CD14-positive monocyte (primary cell): ENCODE measurements around the gene BFSP1. TPM values are rescaled to one million over a fixed set of nuclear protein-coding genes. Genes with fewer than 3 reads are reported as not detected.

Source experiments
- DNase-seq, 3 donors: peaks; one replicate each; pipeline ENCODE4 v3.0.0-alpha.2; 2011 to 2022
- H2AFZ ChIP-seq: 2 replicates; pipeline ENCODE4 v1.6.0; 2012; ENCODE audit warnings: mild to moderate bottlenecking, low read depth, low read length, inconsistent platforms; ENCODE audit not compliant: insufficient read depth, poor library complexity, severe bottlenecking
- H3K27ac ChIP-seq, 2 donors: 1 replicate in 1 of 2; 2 replicates in 1 of 2; pipeline ENCODE4 v1.5.1; 2012 to 2013; ENCODE audit warnings: low read length in 2 of 2, control low read depth in 1 of 2, inconsistent platforms in 1 of 2, low read depth in 1 of 2, mild to moderate bottlenecking in 1 of 2
- H3K27me3 ChIP-seq, 2 donors: one replicate each; pipeline versions ENCODE4 v1.6.0 to v1.6.1; 2011 to 2013; ENCODE audit warnings: low read length in 2 of 2; ENCODE audit not compliant: control insufficient read depth in 2 of 2, insufficient read depth in 2 of 2
- H3K36me3 ChIP-seq, 2 donors: replicated peaks in 1 of 2; 1 replicate in 1 of 2; 2 replicates in 1 of 2; pipeline versions ENCODE4 v1.5.1 to v1.6.1; 2012 to 2013; ENCODE audit warnings: low read length in 2 of 2, control low read depth in 1 of 2, inconsistent platforms in 1 of 2, mild to moderate bottlenecking in 1 of 2; ENCODE audit not compliant: insufficient read depth in 2 of 2, control insufficient read depth in 1 of 2
- H3K4me1 ChIP-seq, 2 donors: 1 replicate in 1 of 2; 2 replicates in 1 of 2; pipeline versions ENCODE4 v1.5.1 to v1.6.1; 2012 to 2013; ENCODE audit warnings: low read length in 2 of 2, control low read depth in 1 of 2, inconsistent platforms in 1 of 2, mild to moderate bottlenecking in 1 of 2, moderate library complexity in 1 of 2; ENCODE audit not compliant: insufficient read depth in 2 of 2, control insufficient read depth in 1 of 2
- H3K4me2 ChIP-seq: replicated peaks from 2 replicates; pipeline ENCODE3; 2012; ENCODE audit warnings: low read length, moderate library complexity, mild to moderate bottlenecking; ENCODE audit not compliant: poor library complexity, severe bottlenecking; ENCODE audit errors: extremely low read depth
- H3K4me3 ChIP-seq, 3 experiments: fragments of 200-600 bp in 1 of 3; sonication (generic) in 1 of 3; replicated peaks in 1 of 3; 1 replicate in 2 of 3; 2 replicates in 1 of 3; pipeline ENCODE4 v1.5.1; 2011 to 2013; ENCODE audit warnings: low read length in 3 of 3, mild to moderate bottlenecking in 3 of 3, control low read depth in 2 of 3, low read depth in 2 of 3, inconsistent platforms in 1 of 3, moderate library complexity in 1 of 3
- H3K79me2 ChIP-seq: 2 replicates; pipeline ENCODE4 v1.6.0; 2012; ENCODE audit warnings: mild to moderate bottlenecking, control low read depth, inconsistent platforms, low read length, moderate library complexity; ENCODE audit not compliant: insufficient read depth
- H3K9ac ChIP-seq: 2 replicates; pipeline ENCODE4 v1.6.0; 2017; ENCODE audit warnings: low read length, mild to moderate bottlenecking; ENCODE audit not compliant: insufficient read depth, poor library complexity, severe bottlenecking
- H3K9me3 ChIP-seq, 2 donors: replicated peaks in 1 of 2; 1 replicate in 1 of 2; 2 replicates in 1 of 2; pipeline versions ENCODE4 v1.5.1 to v1.6.1; 2012 to 2013; ENCODE audit warnings: low read length in 2 of 2, control low read depth in 1 of 2; ENCODE audit not compliant: control insufficient read depth in 1 of 2, insufficient read depth in 1 of 2
- H4K20me1 ChIP-seq: 2 replicates; pipeline ENCODE4 v1.6.0; 2012; ENCODE audit warnings: mild to moderate bottlenecking, low read length, control low read depth, moderate library complexity; ENCODE audit not compliant: insufficient read depth
- H3K27ac Mint-ChIP-seq, 7 donors: one replicate each; pipeline ENCODE4 v1.8.0; 2020; ENCODE audit warnings: mild to moderate bottlenecking in 7 of 7, mixed read lengths in 7 of 7, moderate library complexity in 6 of 7, inconsistent platforms in 2 of 7
- H3K27me3 Mint-ChIP-seq, 3 donors: one replicate each; pipeline ENCODE4 v1.8.0; 2021 to 2022; ENCODE audit warnings: low read depth in 3 of 3, mild to moderate bottlenecking in 3 of 3, mixed read lengths in 3 of 3, moderate library complexity in 3 of 3, inconsistent platforms in 1 of 3
- H3K36me3 Mint-ChIP-seq, 2 donors: one replicate each; pipeline ENCODE4 v1.8.0; 2020; ENCODE audit warnings: mixed read lengths in 2 of 2, inconsistent platforms in 1 of 2, mild to moderate bottlenecking in 1 of 2
- H3K4me1 Mint-ChIP-seq: one replicate; pipeline ENCODE4 v1.8.0; 2020; ENCODE audit warnings: mild to moderate bottlenecking, mixed read lengths
- H3K4me3 Mint-ChIP-seq, 2 donors: one replicate each; pipeline ENCODE4 v1.8.0; 2020; ENCODE audit warnings: mild to moderate bottlenecking in 2 of 2, mixed read lengths in 2 of 2, moderate library complexity in 1 of 2
- H3K9me3 Mint-ChIP-seq, 7 donors: one replicate each; pipeline ENCODE4 v1.8.0; 2020 to 2022; ENCODE audit warnings: mixed read lengths in 7 of 7, mild to moderate bottlenecking in 6 of 7, moderate library complexity in 6 of 7, inconsistent platforms in 2 of 7
- WGBS: methylation state at CpG from one replicate; pipeline ENCODE4 v1.1.5; 2013; ENCODE audit warnings: missing lambda C conversion rate; ENCODE audit not compliant: insufficient coverage; 5-methylcytosine and 5-hydroxymethylcytosine counted together
- intact Hi-C, 2 donors: fragments of 100-400 bp; cut with micrococcal nuclease; formaldehyde crosslinking; loops; one replicate each; pipeline versions ENCODE4 v1.15.0 to v1.15.1; 2023
- polyA plus RNA-seq, 3 donors: library from polyadenylated mRNA; depleted of rRNA in 1 of 3; unstranded in 2 of 3; stranded (reverse) in 1 of 3; fragments of 300-500 nt in 2 of 3; fragments of >200 nt in 1 of 3; fragmentation: Illumina TruSeq in 2 of 3; gene quantifications; 1 replicate in 2 of 3; 2 replicates in 1 of 3; pipeline ENCODE4 v1.2.3, GENCODE V29; 2012 to 2021
- TF ChIP-seq, protein P1 (sequence below): fragments of 200-600 bp; IDR thresholded peaks from one replicate; pipeline ENCODE4 v1.8.0; 2022; ENCODE audit warnings: antibody characterized with exemption, mild to moderate bottlenecking

Gene BFSP1
- polyA plus RNA-seq, 3 donors = not detected

DNA sequence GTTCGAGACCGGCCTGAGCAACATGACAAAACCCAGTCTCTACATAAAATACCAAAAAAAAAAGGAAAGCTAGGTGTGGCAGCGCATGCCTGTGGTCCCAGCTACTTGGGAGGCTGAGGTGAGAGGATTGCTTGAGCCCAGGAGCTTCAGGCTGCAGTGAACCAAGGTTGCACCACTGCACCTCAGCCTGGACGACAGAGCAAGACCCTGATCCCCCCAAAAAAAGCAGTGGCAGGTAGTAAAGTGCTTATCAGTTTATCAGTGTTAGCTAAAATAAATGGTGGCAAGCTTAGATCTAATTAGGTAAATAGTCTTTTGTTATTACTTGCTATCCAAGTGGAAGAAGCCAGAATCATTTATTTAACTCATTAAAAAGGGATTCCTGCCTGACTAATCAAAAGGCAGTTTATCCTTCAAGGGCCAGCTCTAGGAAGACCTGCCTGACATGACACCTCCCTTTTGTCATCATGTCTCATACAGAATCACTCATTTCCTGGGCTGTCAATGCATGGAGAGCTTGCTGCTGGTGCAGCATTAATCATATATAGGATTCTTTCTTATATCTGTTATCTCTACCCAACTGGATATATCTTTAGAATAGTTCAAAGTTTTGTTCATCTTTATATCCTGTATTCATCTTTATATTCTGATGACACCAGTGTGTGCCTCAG is 48.3 kb upstream of the BFSP1 start:
- DNase-seq = no peak
- no peaks in the 10 kb centered on the region for H3K27me3 ChIP-seq
- intact Hi-C loops = no loop called here
- no peak overlapping the region for H3K9ac ChIP-seq
- no peaks in the 10 kb centered on the region for H3K36me3 ChIP-seq
- no peaks in the 10 kb centered on the region for H4K20me1 ChIP-seq
- no peaks in the 10 kb centered on the region for H3K4me1 ChIP-seq
- H3K36me3 Mint-ChIP-seq = peaks cover 0 to 2% of the 10 kb centered on the region in 2 donors
- TF ChIP-seq, protein P1, sequence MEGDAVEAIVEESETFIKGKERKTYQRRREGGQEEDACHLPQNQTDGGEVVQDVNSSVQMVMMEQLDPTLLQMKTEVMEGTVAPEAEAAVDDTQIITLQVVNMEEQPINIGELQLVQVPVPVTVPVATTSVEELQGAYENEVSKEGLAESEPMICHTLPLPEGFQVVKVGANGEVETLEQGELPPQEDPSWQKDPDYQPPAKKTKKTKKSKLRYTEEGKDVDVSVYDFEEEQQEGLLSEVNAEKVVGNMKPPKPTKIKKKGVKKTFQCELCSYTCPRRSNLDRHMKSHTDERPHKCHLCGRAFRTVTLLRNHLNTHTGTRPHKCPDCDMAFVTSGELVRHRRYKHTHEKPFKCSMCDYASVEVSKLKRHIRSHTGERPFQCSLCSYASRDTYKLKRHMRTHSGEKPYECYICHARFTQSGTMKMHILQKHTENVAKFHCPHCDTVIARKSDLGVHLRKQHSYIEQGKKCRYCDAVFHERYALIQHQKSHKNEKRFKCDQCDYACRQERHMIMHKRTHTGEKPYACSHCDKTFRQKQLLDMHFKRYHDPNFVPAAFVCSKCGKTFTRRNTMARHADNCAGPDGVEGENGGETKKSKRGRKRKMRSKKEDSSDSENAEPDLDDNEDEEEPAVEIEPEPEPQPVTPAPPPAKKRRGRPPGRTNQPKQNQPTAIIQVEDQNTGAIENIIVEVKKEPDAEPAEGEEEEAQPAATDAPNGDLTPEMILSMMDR = no peak
- no peaks in the 10 kb centered on the region for H3K9me3 ChIP-seq
- no peak overlapping the region for H2AFZ ChIP-seq
- 86% methylated on average over 1 of the region's 4 CpGs for WGBS
- H3K27me3 Mint-ChIP-seq = no peaks in the 10 kb centered on the region
- no peak overlapping the region for H3K4me3 Mint-ChIP-seq
- no peaks in the 10 kb centered on the region for H3K9me3 Mint-ChIP-seq
- H3K4me3 ChIP-seq = no peak overlapping the region
- no peaks in the 10 kb centered on the region for H3K79me2 ChIP-seq
- H3K4me2 ChIP-seq = no peak overlapping the region
- H3K4me1 Mint-ChIP-seq = peaks cover 6% of the 10 kb centered on the region
- H3K27ac Mint-ChIP-seq = no peak overlapping the region
- H3K27ac ChIP-seq = no peak overlapping the region

DNA sequence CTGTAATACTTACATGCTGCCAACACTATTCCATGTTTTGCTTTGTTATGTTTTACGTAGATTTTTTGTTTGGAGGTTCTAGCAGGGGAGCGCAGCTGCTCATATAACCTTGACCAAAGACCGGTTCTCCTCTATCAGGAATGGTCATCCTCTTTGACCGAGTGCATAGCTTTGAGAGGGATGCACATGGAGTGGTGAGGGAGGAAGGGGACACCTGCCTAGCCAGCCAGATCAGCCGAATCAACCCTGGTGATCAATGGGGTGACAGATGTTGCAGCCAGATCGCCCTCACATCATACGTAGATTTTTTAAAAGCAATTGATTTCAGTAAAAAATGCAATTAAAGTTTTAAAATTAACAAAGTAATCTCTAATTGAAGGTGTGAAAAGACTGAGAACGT is 45.0 kb upstream of the BFSP1 start:
- H3K9me3 ChIP-seq = no peaks in the 10 kb centered on the region
- no peaks in the 10 kb centered on the region for H3K9me3 Mint-ChIP-seq
- peaks cover 7% of the 10 kb centered on the region for H3K4me1 Mint-ChIP-seq

More for the DNA sequence above, 45.0 kb upstream of the BFSP1 start:
- DNase-seq = no peak
- no peaks in the 10 kb centered on the region for H3K27me3 ChIP-seq
- intact Hi-C loops = no loop called here
- no peak overlapping the region for H3K4me3 ChIP-seq
- TF ChIP-seq, protein P1 = no peak
- H3K79me2 ChIP-seq = no peaks in the 10 kb centered on the region
- Mint-ChIP-seq H3K27ac (no peak overlapping the region), H3K36me3 (peaks cover 0 to 2% of the 10 kb centered on the region in 2 donors), H3K4me3 (no peak overlapping the region), H3K27me3 (no peaks in the 10 kb centered on the region)
- no CpG with 5 or more reads among the region's 8 CpGs for WGBS
- H3K36me3 ChIP-seq = no peaks in the 10 kb centered on the region
- H3K4me2 ChIP-seq = no peak overlapping the region
- peaks cover 10% of the 10 kb centered on the region for H4K20me1 ChIP-seq
- no peak overlapping the region for H3K9ac ChIP-seq
- no peak overlapping the region for H2AFZ ChIP-seq
- peaks cover 0 to under 1% of the 10 kb centered on the region in 2 donors for H3K4me1 ChIP-seq
- H3K27ac ChIP-seq = no peak overlapping the region
